PFSK-1 (cell line): ENCODE results near the gene OPRD1.

ENCODE experiments used
- FOXP2 ChIP-seq: optimal IDR thresholded peaks from 2 replicates; pipeline ENCODE3; 2011; ENCODE audit warnings: borderline replicate concordance, control low read depth, inconsistent platforms; ENCODE audit not compliant: insufficient read depth; ENCODE audit errors: extremely low read length, extremely low read depth
- POLR2AphosphoS5 ChIP-seq: IDR thresholded peaks from 2 replicates; pipeline ENCODE4 v1.6.1; 2012; ENCODE audit warnings: low read depth, mild to moderate bottlenecking, control low read depth, low read length, moderate library complexity
- SIN3A ChIP-seq: IDR thresholded peaks from 2 replicates; pipeline ENCODE4 v1.6.1; 2012; ENCODE audit warnings: mild to moderate bottlenecking, low read length, moderate library complexity, borderline replicate concordance; ENCODE audit not compliant: insufficient read depth
- TAF1 ChIP-seq: IDR thresholded peaks from 2 replicates; pipeline ENCODE4 v1.6.1; 2012; ENCODE audit warnings: low read length, control low read depth, borderline replicate concordance; ENCODE audit not compliant: insufficient read depth
- TF ChIP-seq, protein P1 (sequence below), 2 experiments: IDR thresholded peaks; 2 replicates each; pipeline versions ENCODE4 v1.6.1 to v1.8.0; 2011 to 2012; ENCODE audit warnings: low read depth in 2 of 2, low read length in 2 of 2, control low read depth in 1 of 2, inconsistent platforms in 1 of 2, mild to moderate bottlenecking in 1 of 2, moderate library complexity in 1 of 2; ENCODE audit not compliant: insufficient read depth in 1 of 2

OPRD1 gene

DNA sequence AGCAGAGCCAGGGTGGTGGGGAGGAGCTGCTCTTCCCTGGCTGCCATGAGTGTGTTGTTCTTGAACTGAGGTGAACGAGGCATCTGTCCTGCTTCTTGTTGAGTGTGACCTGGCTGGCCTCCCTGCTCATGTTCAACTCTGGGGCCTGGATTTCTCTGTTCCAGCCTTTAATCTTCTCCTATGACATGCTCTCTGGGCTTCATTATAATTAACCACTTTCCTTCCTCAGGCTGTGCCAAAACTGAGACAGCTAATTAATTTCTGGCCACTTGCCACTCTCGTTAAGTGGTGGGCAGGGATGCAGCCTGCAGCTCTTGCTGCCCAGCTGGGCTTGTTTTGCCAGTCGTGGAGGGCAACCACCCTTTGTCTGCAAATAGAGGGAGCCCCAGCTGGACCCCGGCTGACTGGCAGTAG is 23.3 kb downstream of the OPRD1 start:
- TF ChIP-seq POLR2AphosphoS5: no peak
- no peak for TF ChIP-seq SIN3A
- no peak for TF ChIP-seq FOXP2
- TF ChIP-seq, protein P1, sequence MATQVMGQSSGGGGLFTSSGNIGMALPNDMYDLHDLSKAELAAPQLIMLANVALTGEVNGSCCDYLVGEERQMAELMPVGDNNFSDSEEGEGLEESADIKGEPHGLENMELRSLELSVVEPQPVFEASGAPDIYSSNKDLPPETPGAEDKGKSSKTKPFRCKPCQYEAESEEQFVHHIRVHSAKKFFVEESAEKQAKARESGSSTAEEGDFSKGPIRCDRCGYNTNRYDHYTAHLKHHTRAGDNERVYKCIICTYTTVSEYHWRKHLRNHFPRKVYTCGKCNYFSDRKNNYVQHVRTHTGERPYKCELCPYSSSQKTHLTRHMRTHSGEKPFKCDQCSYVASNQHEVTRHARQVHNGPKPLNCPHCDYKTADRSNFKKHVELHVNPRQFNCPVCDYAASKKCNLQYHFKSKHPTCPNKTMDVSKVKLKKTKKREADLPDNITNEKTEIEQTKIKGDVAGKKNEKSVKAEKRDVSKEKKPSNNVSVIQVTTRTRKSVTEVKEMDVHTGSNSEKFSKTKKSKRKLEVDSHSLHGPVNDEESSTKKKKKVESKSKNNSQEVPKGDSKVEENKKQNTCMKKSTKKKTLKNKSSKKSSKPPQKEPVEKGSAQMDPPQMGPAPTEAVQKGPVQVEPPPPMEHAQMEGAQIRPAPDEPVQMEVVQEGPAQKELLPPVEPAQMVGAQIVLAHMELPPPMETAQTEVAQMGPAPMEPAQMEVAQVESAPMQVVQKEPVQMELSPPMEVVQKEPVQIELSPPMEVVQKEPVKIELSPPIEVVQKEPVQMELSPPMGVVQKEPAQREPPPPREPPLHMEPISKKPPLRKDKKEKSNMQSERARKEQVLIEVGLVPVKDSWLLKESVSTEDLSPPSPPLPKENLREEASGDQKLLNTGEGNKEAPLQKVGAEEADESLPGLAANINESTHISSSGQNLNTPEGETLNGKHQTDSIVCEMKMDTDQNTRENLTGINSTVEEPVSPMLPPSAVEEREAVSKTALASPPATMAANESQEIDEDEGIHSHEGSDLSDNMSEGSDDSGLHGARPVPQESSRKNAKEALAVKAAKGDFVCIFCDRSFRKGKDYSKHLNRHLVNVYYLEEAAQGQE (IDR thresholded peaks at IDR 0.05; ENCODE audit: insufficient read depth in 1 of 2, low read depth in 2 of 2, low read length in 2 of 2): no peak
- TF ChIP-seq TAF1: no peak

DNA sequence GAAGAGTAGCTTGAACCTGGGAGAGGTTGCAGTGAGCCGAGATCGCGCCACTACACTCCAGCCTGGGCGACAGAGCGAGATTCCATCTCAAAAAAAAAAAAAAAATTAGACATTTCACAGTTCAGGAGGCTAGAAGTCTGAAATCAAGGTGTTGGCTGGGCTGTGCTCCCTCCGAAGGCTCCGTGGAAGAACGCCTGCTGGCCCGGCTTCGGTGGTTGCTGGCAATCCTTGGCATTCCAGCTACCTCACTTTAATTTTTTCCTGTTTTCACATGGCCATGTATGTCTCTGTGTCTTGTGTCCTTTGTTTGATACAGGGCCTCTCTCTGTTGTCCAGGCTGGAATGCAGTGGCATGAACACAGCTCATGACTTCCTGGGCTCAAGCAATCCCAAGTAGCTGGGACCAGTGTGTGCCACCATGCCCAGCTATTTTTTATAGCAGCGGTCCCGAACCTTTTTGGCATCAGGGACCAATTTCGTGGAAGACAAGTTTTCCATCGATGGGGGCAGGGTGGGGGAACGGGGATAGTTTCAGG is 24.5 kb downstream of the OPRD1 start:
- TF ChIP-seq SIN3A (no peak), FOXP2 (no peak), TAF1 (no peak), POLR2AphosphoS5 (no peak)
- TF ChIP-seq, protein P1 (IDR thresholded peaks at IDR 0.05; ENCODE audit: insufficient read depth in 1 of 2, low read depth in 2 of 2, low read length in 2 of 2): no peak

DNA sequence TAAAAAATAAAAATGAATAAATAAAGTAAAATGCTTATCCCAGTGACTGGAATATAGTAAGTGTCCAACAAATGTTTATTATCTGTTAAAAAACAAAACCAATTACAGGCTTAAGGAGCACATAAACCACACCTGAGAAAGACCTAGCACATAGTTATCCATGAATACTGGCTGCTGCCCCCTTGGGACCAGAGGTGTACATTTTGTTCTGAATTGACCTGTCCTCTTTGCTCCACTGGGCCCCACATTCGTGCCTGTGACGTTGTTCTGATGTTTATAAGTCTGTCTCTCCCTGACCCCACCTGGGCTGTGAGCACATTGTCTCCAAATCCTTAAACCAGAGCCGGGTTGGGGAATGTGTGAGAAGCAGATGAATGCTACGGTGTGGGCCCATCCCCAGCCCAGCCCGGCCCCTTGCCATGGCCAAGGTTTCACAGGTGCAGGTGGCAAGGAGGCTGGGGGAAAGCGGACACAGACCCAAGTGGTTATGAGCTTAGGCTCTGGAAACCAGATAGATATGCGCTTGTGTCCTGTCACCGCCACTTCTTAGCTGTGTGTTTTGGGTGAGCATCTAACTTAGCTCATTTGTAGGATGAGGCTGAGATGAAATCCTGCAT is 29.1 kb downstream of the OPRD1 start:
- no peak for TF ChIP-seq SIN3A
- no peak for TF ChIP-seq POLR2AphosphoS5
- TF ChIP-seq, protein P1 (IDR thresholded peaks at IDR 0.05; ENCODE audit: insufficient read depth in 1 of 2, low read depth in 2 of 2, low read length in 2 of 2): no peak
- TF ChIP-seq TAF1: no peak
- no peak for TF ChIP-seq FOXP2

DNA sequence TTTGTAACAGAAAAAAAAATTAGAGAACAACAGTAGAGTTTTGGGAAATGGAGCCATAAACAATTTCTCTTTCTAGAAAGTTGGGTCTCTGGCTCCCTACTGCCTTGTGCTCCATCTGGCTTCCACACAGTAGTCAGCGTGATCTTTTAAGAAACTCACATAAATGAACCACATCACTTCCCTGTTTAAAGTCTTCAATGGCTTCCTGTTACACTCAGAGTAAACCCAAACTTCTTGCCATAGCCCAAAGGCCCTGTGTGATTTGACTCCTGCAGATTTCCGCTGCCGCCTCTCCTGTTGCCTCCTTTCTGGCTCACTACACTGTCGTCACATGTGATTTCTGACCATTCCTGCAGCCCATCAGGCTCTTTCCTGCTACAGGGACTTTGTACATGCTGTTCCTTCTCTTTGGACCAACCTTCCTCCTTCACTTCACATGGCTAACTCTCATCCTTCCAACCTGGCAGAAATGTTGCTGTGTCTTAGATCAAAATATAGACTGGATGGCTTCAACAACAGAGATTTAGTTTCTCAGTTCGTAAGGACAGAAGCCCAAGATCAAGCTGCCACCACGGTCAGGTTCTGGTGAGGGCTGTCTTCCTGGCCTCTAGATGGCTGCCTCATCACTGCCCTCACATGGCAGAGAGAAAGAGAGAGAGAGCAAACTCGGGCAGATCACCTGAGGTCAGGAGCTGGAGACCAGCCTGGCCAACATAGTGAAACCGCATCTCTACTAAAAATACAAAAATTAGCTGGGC is 34.0 kb downstream of the OPRD1 start:
- TF ChIP-seq POLR2AphosphoS5: no peak
- TF ChIP-seq, protein P1 (IDR thresholded peaks at IDR 0.05; ENCODE audit: insufficient read depth in 1 of 2, low read depth in 2 of 2, low read length in 2 of 2): no peak
- TF ChIP-seq TAF1: no peak
- no peak for TF ChIP-seq SIN3A
- TF ChIP-seq FOXP2: no peak
